PC-3 (cell line): ENCODE data around the gene CTAGE8.
"Not testable (repeated sequence)": the region's sequence is repeated elsewhere in the genome, so short reads cannot be mapped to it uniquely, and the experiment has no call there.

Experiments used
- CTCF ChIP-seq: fragments of 300-600 bp; sonication (generic); conservative IDR thresholded peaks from 2 replicates; pipeline ENCODE4 v1.5.1; 2017; ENCODE audit warnings: antibody characterized with exemption, low read depth, mild to moderate bottlenecking, low read length
- EZH2 ChIP-seq: fragments of 300-600 bp; sonication (generic); IDR thresholded peaks from one replicate; pipeline ENCODE4 v1.6.1; 2017; ENCODE audit warnings: antibody characterized with exemption, mild to moderate bottlenecking, low read length; ENCODE audit not compliant: unreplicated experiment

DNA sequence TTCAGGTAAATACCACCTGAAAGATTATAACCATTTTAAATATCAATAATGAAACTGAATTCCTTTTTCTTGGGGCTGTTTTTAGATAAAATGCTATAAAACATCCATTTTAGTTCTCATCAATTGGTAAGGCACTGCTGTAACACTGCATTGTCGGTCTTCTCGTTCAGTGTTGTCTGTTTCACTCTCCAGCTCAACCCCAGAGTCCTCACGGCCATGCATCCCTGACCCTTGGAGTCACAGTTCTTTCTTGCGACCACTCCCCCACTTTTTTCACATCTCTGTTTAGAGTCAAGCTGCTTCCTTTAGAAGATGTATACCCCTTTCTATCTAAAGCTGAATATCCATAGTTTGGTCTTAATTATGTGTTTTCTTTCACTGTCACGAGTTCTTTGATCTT, 22.1 kb downstream of the CTAGE8 start:
- not testable (repeated sequence) for TF ChIP-seq CTCF, EZH2
